ENCODE data around the gene MXRA8.

Gene MXRA8

DNA sequence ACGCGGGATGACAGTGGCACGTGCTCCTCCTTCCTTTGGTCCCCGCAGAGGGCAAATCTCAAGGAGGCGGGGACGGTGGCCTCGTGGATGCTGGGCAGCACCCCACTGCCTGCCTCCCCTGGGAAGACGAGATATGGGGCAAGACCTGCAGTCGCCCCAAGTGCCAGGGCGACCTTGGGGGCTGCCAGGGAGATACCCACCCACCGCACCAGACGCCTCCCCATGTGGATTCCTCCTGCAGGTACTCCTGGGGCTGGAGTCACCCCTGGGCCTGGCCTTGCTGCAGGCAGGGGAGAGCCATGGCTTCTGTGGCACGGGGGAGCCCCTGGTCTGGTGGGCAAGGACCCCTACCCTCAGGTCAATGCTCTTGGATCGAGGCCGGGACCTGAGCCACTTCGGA, 22.5 kb upstream of the MXRA8 start:
- TF ChIP-seq, protein P1, sequence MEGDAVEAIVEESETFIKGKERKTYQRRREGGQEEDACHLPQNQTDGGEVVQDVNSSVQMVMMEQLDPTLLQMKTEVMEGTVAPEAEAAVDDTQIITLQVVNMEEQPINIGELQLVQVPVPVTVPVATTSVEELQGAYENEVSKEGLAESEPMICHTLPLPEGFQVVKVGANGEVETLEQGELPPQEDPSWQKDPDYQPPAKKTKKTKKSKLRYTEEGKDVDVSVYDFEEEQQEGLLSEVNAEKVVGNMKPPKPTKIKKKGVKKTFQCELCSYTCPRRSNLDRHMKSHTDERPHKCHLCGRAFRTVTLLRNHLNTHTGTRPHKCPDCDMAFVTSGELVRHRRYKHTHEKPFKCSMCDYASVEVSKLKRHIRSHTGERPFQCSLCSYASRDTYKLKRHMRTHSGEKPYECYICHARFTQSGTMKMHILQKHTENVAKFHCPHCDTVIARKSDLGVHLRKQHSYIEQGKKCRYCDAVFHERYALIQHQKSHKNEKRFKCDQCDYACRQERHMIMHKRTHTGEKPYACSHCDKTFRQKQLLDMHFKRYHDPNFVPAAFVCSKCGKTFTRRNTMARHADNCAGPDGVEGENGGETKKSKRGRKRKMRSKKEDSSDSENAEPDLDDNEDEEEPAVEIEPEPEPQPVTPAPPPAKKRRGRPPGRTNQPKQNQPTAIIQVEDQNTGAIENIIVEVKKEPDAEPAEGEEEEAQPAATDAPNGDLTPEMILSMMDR (IDR thresholded peaks at IDR 0.05; ENCODE audit: control insufficient read depth, insufficient read depth, low read depth, low read length, missing control alignments) = no peak
- DNase-seq (ENCODE audit: low read depth) = no peak
- no peak overlapping the region for H3K4me3 ChIP-seq (ENCODE audit: control insufficient read depth, low read depth, low read length)

DNA sequence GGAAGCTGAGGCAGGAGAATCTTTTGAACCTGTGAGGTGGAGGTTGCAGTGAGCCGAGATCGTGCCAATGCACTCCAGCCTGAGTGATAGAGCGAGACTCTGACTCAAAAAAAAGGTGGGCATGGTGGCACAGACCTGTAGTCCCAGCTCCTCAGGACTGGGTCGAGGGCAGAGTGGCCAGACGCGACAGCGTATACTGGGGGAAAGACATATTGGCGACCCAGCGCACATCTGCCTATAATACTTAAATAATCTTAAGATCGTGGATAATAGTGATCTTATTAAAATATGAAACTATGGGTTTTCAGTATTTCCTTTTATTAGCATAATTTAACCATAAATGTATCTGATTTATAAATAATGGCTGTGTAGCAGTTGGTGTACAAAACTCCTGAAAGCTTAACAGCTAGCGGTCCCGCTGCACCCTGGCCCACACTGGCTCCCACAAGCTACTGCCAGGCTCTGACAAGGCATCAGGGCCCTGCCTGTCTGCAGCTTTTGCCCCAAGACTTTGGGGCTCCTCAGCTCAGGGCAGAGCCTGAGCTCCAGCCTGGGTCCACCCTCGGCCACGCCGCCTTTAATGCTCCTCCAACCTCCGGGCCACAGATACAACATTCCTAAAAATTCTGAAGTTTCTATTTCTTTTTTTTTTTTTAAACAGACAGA, 19.3 kb upstream of the MXRA8 start:
- TF ChIP-seq, protein P1 (IDR thresholded peaks at IDR 0.05; ENCODE audit: control insufficient read depth, insufficient read depth, low read depth, low read length, missing control alignments) = no peak
- H3K4me3 ChIP-seq (ENCODE audit: control insufficient read depth, low read depth, low read length) = no peak overlapping the region
- no peak for DNase-seq (ENCODE audit: low read depth)

DNA sequence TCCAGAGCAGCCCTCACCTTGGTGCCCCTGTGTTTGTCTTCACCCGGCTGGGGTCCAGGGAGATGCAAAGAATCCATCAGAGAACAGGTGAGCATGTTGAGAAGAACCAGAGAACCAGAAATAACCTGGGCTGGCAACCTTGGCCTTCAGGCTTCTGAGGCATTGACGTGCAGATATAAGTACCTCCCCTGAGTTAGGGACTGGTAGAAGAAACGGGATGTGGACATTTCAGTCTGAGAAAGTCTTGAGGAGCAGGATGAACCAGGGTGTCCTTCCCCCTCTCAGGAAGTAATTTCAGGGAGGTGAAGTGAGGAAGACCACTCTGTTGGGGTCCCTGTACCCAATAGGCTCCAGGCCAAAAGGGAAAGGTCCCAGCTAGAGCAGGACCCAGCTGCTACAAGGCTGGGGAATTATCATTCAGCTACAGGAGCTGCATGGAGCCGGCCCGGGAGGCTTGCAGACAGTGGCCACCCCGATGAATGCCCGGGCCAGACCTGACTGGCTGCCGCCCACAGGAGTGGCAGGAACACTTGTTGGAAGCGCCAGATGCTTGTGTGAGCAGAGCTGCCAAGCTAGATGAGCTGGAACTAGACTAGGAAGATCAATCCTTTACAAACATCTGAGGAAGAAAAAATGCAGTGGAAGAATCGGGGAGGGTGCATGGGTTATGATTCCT, 18.3 kb upstream of the MXRA8 start:
- no peak overlapping the region for H3K4me3 ChIP-seq (ENCODE audit: control insufficient read depth, low read depth, low read length)
- TF ChIP-seq, protein P1 (IDR thresholded peaks at IDR 0.05; ENCODE audit: control insufficient read depth, insufficient read depth, low read depth, low read length, missing control alignments) = no peak
- no peak for DNase-seq (ENCODE audit: low read depth)

DNA sequence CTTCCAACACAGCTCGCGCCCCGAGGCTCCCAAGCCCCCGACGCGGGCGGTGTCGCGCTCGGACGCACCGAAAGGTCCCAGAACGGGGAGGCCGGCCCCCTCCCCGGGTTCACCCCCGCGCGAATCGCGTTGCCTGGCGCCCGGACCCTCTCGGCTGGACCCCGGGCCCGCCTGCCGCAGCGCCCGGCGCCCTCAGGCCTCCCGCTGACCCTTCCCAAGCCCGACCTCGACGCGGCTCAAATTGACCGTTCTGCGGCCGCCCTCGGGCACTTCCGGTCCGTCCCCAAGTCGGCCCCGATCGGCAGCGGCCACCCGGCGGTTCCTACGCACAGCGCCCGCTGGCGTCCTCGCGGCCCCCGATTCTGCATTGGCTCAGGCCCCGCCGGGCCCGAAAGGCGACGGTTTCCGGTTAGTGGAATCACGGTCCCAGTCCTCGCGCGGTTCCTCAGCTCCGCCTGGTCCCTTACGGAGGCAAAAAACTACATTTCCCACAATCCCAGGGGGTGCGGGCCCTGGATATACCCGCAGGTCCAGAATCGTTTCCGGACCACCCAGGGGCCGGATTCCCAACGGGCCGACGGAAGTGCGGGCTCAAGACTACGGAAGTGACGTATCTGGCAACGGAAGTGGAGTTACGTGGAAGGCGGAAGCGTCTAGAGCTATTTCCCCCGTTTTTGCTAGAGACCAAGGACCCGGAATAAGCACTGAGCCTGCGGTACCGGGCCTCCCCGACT, 16.7 kb upstream of the MXRA8 start, which contains the start of gene AURKAIP1:
TSS of gene AURKAIP1 (minus strand) at position 279 of the 734 bp plus-strand sequence. CDS start 451 bp downstream, outside the sequence.
- TF ChIP-seq, protein P1 (IDR thresholded peaks at IDR 0.05; ENCODE audit: control insufficient read depth, insufficient read depth, low read depth, low read length, missing control alignments) = peak; percentile 26
- peak; percentile 99 for DNase-seq (ENCODE audit: low read depth)
- peak within 1 kb of the TSS; percentile 61 for H3K4me3 ChIP-seq (ENCODE audit: control insufficient read depth, low read depth, low read length)

DNA sequence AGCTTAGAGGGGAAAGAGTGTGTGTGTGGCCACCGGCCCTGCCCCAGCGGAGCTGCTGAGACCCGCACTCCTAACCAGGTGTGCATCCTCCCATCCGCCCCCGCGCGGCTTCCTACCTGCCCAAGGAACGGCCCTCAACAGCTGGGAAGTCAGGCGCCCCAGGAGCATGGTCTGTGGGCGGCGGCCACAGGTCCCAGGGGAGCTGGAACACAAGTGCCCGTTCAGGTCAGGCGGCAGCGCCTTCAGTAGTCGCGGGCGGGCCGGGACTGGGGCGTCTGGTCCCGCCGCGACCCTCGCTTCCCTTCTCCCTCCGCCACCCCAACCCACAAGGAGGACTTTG, 16.2 kb upstream of the MXRA8 start:
- H3K4me3 ChIP-seq (ENCODE audit: control insufficient read depth, low read depth, low read length) = peak overlapping the region; percentile 61
- TF ChIP-seq, protein P1 (IDR thresholded peaks at IDR 0.05; ENCODE audit: control insufficient read depth, insufficient read depth, low read depth, low read length, missing control alignments) = no peak
- DNase-seq (ENCODE audit: low read depth) = no peak

DNA sequence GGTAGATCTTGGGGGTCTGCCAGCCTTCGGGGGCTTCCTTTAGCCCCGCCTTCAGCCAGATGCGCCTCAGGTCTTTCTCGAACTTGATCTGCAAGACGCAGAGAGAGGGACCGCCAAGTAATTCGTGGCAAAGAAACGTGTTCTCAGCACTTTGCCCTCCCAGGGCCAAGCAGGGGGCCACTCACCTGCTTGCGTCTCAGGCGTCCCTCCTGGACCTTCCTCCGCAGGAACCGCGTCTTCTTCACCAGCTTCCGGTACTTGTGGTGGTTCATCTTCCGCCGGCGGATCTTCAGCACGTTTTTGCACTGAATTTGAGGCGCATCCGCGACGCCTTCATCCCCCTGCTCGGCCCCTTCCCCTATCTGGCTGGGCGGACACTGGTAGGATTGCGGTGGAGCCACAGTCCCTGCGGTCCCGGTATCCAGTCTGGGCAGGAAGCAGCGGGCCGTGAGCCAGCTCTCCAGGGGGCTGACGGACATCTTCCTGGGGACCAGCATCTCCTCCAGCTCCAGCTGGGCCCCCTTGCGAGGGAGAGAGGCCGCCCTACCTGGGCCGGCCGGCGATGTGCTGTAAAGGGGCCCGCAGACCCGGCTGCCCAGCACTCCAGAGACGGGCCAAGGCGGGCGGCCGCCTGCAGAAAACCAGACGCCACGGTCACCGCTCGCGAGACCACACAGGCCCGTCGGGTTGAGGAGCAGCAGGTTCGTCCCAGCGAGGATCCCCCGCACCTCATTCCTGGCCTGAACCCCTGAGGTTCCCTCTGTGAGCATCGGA, 15.6 kb upstream of the MXRA8 start:
- DNase-seq (ENCODE audit: low read depth) = no peak
- peak overlapping the region; percentile 61 for H3K4me3 ChIP-seq (ENCODE audit: control insufficient read depth, low read depth, low read length)
- TF ChIP-seq, protein P1 (IDR thresholded peaks at IDR 0.05; ENCODE audit: control insufficient read depth, insufficient read depth, low read depth, low read length, missing control alignments) = no peak
